Activated CD8-positive, alpha-beta memory T cell treated with anti-CD3 and anti-CD28 coated beads, Interleukin-2, amount 50 U/mL, for 48 hours (primary cell): ENCODE results near the gene PHF20.
"Not testable (repeated sequence)": the region's sequence is repeated elsewhere in the genome, so short reads cannot be mapped to it uniquely, and the experiment has no call there.

Experiments
- DNase-seq: peaks from one replicate; pipeline ENCODE4 v3.0.0-alpha.2; 2020

PHF20 gene

GRCh38 chr20:35887393-35888064, 115.7 kb downstream of the PHF20 start:
- no peak for DNase-seq

- DNase-seq = no peak
These were observed 116.8 kb downstream of the PHF20 start for GRCh38 chr20:35888657-35889056.

GRCh38 chr20:35891375-35891774, 119.6 kb downstream of the PHF20 start:
- DNase-seq = no peak

- no peak for DNase-seq
These were observed 121.1 kb downstream of the PHF20 start for GRCh38 chr20:35892871-35893270.

GRCh38 chr20:35893942-35894341, 122.1 kb downstream of the PHF20 start:
- no peak for DNase-seq

- DNase-seq = not testable (repeated sequence)
These were observed 123.7 kb downstream of the PHF20 start for GRCh38 chr20:35895516-35895915.

- DNase-seq = no peak
These were observed 127.2 kb downstream of the PHF20 start for GRCh38 chr20:35899064-35899463.

- not testable (repeated sequence) for DNase-seq
These were observed 129.4 kb downstream of the PHF20 start for GRCh38 chr20:35901230-35901629.

GRCh38 chr20:35901678-35902544, 130.1 kb downstream of the PHF20 start:
- no peak for DNase-seq

GRCh38 chr20:35902545-35902941, 130.7 kb downstream of the PHF20 start:
- DNase-seq = no peak

GRCh38 chr20:35903843-35904242, 132.0 kb downstream of the PHF20 start:
- no peak for DNase-seq

- no peak for DNase-seq
These were observed 133.3 kb downstream of the PHF20 start for GRCh38 chr20:35904982-35905663.

GRCh38 chr20:35907017-35907701, 135.3 kb downstream of the PHF20 start:
- no peak for DNase-seq

- no peak for DNase-seq
These were observed 136.2 kb downstream of the PHF20 start for GRCh38 chr20:35908007-35908406.

GRCh38 chr20:35909176-35909575, 137.4 kb downstream of the PHF20 start:
- DNase-seq = no peak

- DNase-seq = no peak
These were observed 138.0 kb downstream of the PHF20 start for GRCh38 chr20:35909796-35910195.

GRCh38 chr20:35910254-35910653, 138.4 kb downstream of the PHF20 start:
- DNase-seq = no peak

- no peak for DNase-seq
These were observed 141.1 kb downstream of the PHF20 start for GRCh38 chr20:35912881-35913280.

GRCh38 chr20:35917077-35917476, 145.3 kb downstream of the PHF20 start:
- DNase-seq = no peak

- DNase-seq = no peak
These were observed 146.2 kb downstream of the PHF20 start for GRCh38 chr20:35918021-35918420.

- no peak for DNase-seq
These were observed 148.7 kb downstream of the PHF20 start for GRCh38 chr20:35920523-35920922.

GRCh38 chr20:35929301-35929700, 157.5 kb downstream of the PHF20 start:
- no peak for DNase-seq

- DNase-seq = no peak
These were observed 162.2 kb downstream of the PHF20 start for GRCh38 chr20:35934050-35934449.
